SIG-M5 (cell line): ENCODE results near the gene OR2A1.
"Not testable (repeated sequence)": the region's sequence is repeated elsewhere in the genome, so short reads cannot be mapped to it uniquely, and the experiment has no call there.

Experiments
- DNase-seq: peaks from one replicate; lab custom pipeline; 2025; lab: John Stamatoyannopoulos, UW

OR2A1 gene

GRCh38 chr7:144311872-144312469, at the start of gene OR2A1:
TSS of gene OR2A1 (plus strand) at chr7:144312419. CDS start at chr7:144318125, 5,706 bp downstream.
- DNase-seq, result not testable (repeated sequence)

DNA sequence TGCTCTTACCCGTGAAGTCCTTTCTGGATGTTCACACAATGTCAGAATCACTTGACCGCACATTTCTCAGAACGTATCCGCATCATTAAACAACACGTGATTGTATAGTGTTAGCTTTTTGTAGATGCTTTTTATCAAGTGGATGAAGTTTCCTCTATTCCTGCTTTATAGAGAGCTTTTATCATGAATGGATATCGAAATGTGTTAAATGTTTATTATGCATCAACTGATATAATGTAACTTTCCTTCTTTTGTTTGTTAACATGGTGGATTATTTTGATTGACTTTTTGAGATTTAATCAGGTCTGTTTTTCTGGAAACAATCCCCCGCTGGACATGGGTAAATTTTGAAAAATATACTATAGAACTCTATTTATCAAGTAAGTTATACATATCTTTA, 47.5 kb upstream of the OR2A1 start, which contains the start of gene OR2A7:
OR2A7 (minus strand) TSS at position 101 of the 400 bp plus-strand sequence. CDS start 5,164 bp downstream, outside the sequence.
- not testable (repeated sequence) for DNase-seq

DNA sequence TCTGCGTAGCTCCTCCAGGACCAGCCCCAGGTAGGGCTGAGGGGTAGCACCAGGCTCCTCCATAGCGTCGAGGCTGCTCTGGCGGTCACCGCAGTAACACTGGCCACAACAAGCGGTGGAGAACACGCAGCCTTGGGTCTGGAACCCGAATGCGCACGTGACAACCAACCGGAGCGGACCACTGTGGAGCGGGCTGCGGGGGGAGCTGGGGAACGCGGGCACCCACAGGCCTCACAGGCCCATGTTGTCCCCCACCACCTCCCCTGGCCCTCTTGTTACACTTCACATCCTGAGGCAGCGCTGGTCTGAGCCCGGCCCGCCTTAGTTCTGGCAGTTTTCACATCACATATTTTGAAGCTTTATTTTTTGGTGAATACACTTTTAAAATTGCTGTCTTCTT, 43.0 kb upstream of the OR2A1 start, which contains the start of gene CTAGE8:
CTAGE8 (minus strand) TSS at position 101 of the 400 bp plus-strand sequence; CDS start at position 63, 38 bp downstream.
- not testable (repeated sequence) for DNase-seq

- not testable (repeated sequence) for DNase-seq
These were observed 36.9 kb upstream of the OR2A1 start for GRCh38 chr7:144275281-144275680.

GRCh38 chr7:144280010-144280409, 32.2 kb upstream of the OR2A1 start:
- not testable (repeated sequence) for DNase-seq

DNA sequence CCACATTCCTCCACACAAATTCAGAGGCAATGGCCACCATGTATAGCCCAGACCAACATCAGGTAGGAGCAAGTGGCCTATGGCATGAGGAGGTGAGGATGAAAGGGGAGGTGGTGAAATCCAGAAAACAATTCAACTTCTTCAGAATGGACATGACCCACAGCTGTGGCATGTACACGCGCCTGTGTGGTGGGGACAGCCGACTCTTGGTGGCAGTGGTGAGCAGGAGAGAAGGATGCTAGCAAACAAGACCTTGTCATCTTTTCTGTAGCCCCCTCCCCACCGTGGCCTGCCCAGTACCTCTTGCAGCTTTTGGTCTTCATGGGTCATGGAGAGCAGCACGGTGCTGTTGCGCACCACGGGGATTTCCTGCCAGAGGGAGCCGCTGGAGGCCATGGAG, 30.2 kb upstream of the OR2A1 start:
- DNase-seq, result not testable (repeated sequence)

GRCh38 chr7:144282490-144282889, 29.7 kb upstream of the OR2A1 start:
- DNase-seq, result not testable (repeated sequence)

DNA sequence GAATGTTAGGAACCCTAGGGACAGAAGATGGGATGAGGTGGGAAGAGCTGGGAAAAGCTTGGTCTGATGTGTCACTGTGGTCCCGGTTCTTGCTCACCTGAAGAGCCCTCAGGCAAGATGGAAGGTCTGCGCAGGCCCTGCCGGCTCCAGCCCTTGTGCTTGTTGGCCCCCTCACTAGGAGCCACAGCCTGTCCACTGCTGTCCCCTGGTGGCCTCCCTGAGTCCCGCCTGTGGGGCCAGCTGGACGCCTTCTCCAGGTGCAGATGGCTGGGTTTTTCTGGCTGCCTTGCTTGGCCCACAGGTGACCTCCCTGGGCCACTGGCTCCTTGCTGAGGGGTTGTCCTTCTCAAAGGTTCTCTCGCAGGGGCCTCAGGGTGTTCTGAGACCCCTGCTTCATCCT, 28.5 kb upstream of the OR2A1 start:
- not testable (repeated sequence) for DNase-seq

GRCh38 chr7:144287171-144287784, 24.9 kb upstream of the OR2A1 start:
- DNase-seq, result not testable (repeated sequence)

GRCh38 chr7:144291607-144292006, 20.6 kb upstream of the OR2A1 start:
- DNase-seq, result not testable (repeated sequence)

- not testable (repeated sequence) for DNase-seq
These were observed 19.6 kb upstream of the OR2A1 start for GRCh38 chr7:144292384-144293161.

GRCh38 chr7:144293794-144294499, 18.3 kb upstream of the OR2A1 start:
- DNase-seq, result not testable (repeated sequence)

DNA sequence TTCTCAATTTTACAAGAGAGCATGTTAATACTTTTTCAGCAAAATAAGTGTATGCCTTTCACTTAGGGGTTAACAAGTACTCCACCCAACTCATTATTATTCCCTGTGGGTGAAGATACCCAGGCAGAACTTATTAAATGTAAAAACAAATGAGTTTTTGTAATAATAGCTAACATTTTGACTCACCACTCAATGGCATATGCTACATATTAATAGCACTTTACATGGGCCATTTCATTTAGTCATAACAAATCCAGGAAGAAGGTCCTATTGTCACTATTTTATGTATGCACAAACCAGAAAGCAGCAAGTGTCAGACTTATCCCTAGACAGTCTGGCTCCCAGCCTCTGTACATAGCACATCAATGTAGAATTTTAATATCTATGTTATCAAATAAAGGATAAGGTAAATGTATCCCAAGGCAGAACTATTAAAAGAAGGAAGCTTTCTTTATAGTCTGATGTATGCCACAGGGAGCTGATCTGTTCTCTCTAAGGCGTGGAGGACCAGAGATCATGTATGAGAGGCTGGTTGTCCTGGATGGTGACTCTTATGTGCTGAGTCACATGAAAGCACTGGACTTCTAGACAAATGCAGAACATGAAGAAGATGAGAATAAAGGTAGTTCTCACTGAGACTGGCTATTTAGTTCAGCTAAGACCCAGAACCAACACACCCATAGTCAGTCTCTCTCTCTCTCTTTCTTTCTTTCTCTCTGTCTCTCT, 9.5 kb upstream of the OR2A1 start:
- DNase-seq, result not testable (repeated sequence)

DNA sequence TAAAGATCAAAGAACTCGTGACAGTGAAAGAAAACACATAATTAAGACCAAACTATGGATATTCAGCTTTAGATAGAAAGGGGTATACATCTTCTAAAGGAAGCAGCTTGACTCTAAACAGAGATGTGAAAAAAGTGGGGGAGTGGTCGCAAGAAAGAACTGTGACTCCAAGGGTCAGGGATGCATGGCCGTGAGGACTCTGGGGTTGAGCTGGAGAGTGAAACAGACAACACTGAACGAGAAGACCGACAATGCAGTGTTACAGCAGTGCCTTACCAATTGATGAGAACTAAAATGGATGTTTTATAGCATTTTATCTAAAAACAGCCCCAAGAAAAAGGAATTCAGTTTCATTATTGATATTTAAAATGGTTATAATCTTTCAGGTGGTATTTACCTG, 8.6 kb upstream of the OR2A1 start:
- not testable (repeated sequence) for DNase-seq

- not testable (repeated sequence) for DNase-seq
These were observed 7.1 kb upstream of the OR2A1 start for GRCh38 chr7:144305156-144305555.

DNA sequence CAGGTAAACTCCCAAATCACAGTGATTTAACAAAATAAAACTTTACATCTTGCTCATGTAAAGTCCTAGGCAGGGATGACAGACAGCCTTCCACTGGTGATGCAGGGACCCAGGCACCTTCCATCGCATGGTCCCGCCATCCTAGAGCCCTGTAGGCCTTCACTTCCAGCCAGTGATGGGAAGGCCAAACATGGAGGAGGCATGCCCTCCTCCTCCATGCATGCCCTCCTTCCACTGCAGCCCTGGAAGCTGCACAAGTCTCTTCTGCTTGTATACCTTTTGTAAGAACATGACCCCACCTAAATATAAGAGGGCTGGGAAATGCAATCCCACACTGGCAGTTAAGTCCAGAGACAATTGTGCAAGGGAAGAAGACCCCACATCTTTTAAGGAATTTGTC, 2.5 kb upstream of the OR2A1 start:
- not testable (repeated sequence) for DNase-seq

DNA sequence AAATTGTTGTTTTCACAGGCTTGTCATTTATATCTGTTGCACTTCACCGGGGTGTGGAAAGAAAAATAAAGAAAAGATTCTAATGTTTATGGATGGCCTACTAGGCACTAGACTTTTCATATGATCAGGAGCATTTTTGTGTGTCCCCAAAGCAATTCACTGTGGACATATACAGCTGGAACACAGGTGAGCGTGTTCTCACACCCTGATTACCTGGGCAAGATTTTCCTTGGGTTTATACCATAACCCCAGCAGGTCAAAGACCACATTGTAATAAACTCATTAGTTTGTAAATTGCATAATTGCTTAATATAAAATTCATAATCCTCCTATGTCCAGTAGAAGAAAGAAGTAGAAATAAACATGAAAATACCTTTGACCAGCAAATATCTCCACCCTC, 1.0 kb upstream of the OR2A1 start:
- DNase-seq, result not testable (repeated sequence)

DNA sequence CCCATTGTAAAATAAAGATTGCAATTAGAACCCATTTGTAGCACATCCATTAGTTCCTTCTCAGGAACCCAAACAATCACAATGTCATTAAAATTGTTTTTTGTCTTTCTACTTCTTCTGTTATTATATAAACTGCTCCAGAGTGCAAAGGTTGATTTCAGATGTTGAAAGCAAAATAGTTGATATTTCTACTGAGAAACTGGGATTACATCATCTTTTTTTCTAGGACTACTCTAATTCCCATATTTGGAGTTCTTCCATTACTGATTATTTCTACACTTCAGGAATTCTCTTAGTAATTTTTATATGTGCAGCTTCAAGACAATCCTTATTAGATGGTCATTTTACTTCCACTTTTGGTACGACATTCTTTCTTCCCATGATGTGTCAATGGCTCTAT, 5.3 kb downstream of the OR2A1 start:
- DNase-seq, result not testable (repeated sequence)

DNA sequence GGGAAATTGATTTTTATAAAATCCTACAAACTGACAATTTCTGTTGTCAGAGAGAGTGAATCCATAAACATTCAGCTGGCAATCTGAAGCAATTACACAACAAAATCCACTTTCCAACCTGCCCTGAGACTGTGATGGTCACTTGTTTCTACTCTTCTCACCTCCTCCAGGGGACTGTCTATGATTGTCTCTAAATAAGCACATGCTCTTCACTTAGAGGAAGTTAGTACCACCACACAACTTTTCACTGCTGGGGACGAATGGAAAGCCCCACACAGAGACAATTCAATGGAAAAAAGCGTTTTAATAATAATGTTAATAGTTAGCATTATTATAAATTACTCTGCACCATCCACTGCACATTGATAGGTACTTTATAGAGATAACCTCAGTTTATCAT, 7.3 kb downstream of the OR2A1 start:
- DNase-seq, result not testable (repeated sequence)

GRCh38 chr7:144321677-144322206, 9.5 kb downstream of the OR2A1 start:
- not testable (repeated sequence) for DNase-seq

GRCh38 chr7:144323359-144323758, 11.1 kb downstream of the OR2A1 start:
- not testable (repeated sequence) for DNase-seq
